OCI-LY1 (cell line): Measurements from ENCODE around the gene ZNF766.

Experiments
- H2AFZ ChIP-seq: fragments of 200-600 bp; sonication (generic), shearing (Covaris generic); 2 replicates; pipeline ENCODE4 v1.6.0; 2014; ENCODE audit warnings: antibody characterized with exemption, mild to moderate bottlenecking, low read length
- H3F3A ChIP-seq: fragments of 200-600 bp; sonication (generic), shearing (Covaris generic); 2 replicates; pipeline ENCODE4 v1.6.0; 2014; ENCODE audit warnings: mild to moderate bottlenecking, antibody characterized with exemption, low read length, moderate library complexity; ENCODE audit not compliant: insufficient read depth
- H3K27ac ChIP-seq: fragments of 200-600 bp; sonication (generic); 2 replicates; pipeline ENCODE4 v1.5.1; 2014; ENCODE audit warnings: low read length, mixed run types, mild to moderate bottlenecking, low read depth; ENCODE audit not compliant: poor library complexity, severe bottlenecking
- H3K27me3 ChIP-seq: fragments of 200-600 bp; sonication (generic); 2 replicates; pipeline ENCODE4 v1.6.0; 2014; ENCODE audit warnings: antibody characterized with exemption, mild to moderate bottlenecking, low read length, moderate library complexity; ENCODE audit not compliant: insufficient read depth
- H3K36me3 ChIP-seq: fragments of 200-600 bp; sonication (generic); 2 replicates; pipeline ENCODE4 v1.6.1; 2014; ENCODE audit warnings: mild to moderate bottlenecking, antibody characterized with exemption, low read length, moderate library complexity, mixed read lengths; ENCODE audit not compliant: insufficient read depth
- H3K4me1 ChIP-seq: fragments of 200-600 bp; sonication (generic); 2 replicates; pipeline ENCODE4 v1.5.1; 2014; ENCODE audit warnings: mild to moderate bottlenecking, low read length, moderate library complexity; ENCODE audit not compliant: insufficient read depth, severe bottlenecking
- H3K4me2 ChIP-seq: fragments of 200-600 bp; sonication (generic), shearing (Covaris generic); 2 replicates; pipeline ENCODE4 v1.6.1; 2014; ENCODE audit warnings: low read length
- H3K4me3 ChIP-seq: fragments of 200-600 bp; sonication (generic); 2 replicates; pipeline ENCODE4 v1.5.1; 2014; ENCODE audit warnings: low read length, low read depth, mild to moderate bottlenecking, mixed read lengths; ENCODE audit not compliant: poor library complexity, severe bottlenecking
- H3K79me2 ChIP-seq: fragments of 200-600 bp; shearing (Covaris generic); 2 replicates; pipeline ENCODE4 v1.6.1; 2016; ENCODE audit warnings: mixed run types, low read length, mixed read lengths; ENCODE audit not compliant: insufficient read depth
- H3K9ac ChIP-seq: fragments of 200-600 bp; sonication (generic), shearing (Covaris generic); 2 replicates; pipeline ENCODE4 v1.6.1; 2014; ENCODE audit warnings: mild to moderate bottlenecking, low read length, mixed read lengths
- H3K9me2 ChIP-seq: fragments of 200-600 bp; sonication (generic), shearing (Covaris generic); 2 replicates; pipeline ENCODE4 v1.6.1; 2014; ENCODE audit warnings: low read depth, mild to moderate bottlenecking, low read length, mixed read lengths
- H3K9me3 ChIP-seq: fragments of 200-600 bp; shearing (Covaris generic); 2 replicates; pipeline ENCODE4 v1.6.1; 2014; ENCODE audit warnings: low read length, mixed read lengths
- H4K20me1 ChIP-seq: fragments of 200-600 bp; sonication (generic), shearing (Covaris generic); 2 replicates; pipeline ENCODE4 v1.6.0; 2016; ENCODE audit warnings: mild to moderate bottlenecking, low read length; ENCODE audit not compliant: insufficient read depth
- CTCF ChIP-seq: fragments of 200-600 bp; sonication (generic), shearing (Covaris generic); IDR thresholded peaks from 2 replicates; pipeline ENCODE4 v1.5.1; 2017; ENCODE audit warnings: mild to moderate bottlenecking, antibody characterized with exemption, low read length, moderate library complexity, mixed read lengths
- EZH2 ChIP-seq: fragments of 200-600 bp; sonication (generic), shearing (Covaris generic); IDR thresholded peaks from 2 replicates; pipeline ENCODE4 v1.8.0; 2017; ENCODE audit warnings: borderline replicate concordance, mixed run types, mild to moderate bottlenecking, antibody characterized with exemption, low read length, moderate library complexity, mixed read lengths

ZNF766 gene

GRCh38 chr19:52345162-52345561, 75.8 kb downstream of the ZNF766 start:
- Histone ChIP-seq H3K36me3 (no peaks in the 10 kb centered on the region), H3K27me3 (no peaks in the 10 kb centered on the region), H3K27ac (no peak overlapping the region), H3K9me3 (no peaks in the 10 kb centered on the region), H3K9ac (no peak overlapping the region), H2AFZ (no peak overlapping the region), H4K20me1 (no peaks in the 10 kb centered on the region), H3K4me2 (no peak overlapping the region), H3K4me3 (no peak overlapping the region), H3K9me2 (no peaks in the 10 kb centered on the region), H3K4me1 (no peaks in the 10 kb centered on the region), H3F3A (no peaks in the 10 kb centered on the region), H3K79me2 (no peaks in the 10 kb centered on the region)
- TF ChIP-seq EZH2 (no peak), CTCF (no peak)
